WTC11 (cell line): ENCODE data around the gene METTL23.

Experiments
- FOXJ3 ChIP-seq: sonication (generic); formaldehyde crosslinking; IDR thresholded peaks from 2 replicates; pipeline ENCODE4 v1.9.0; 2021; ENCODE audit warnings: missing genetic modification reagents, mild to moderate bottlenecking, borderline replicate concordance
- NFE2L1 ChIP-seq: sonication (generic); formaldehyde crosslinking; IDR thresholded peaks from 2 replicates; pipeline ENCODE4 v1.8.1; 2023; ENCODE audit warnings: missing genetic modification reagents
- NFYB ChIP-seq: sonication (generic); formaldehyde crosslinking; conservative IDR thresholded peaks from 2 replicates; pipeline ENCODE4 v1.8.0; 2022; ENCODE audit warnings: low read depth, missing genetic modification reagents
- NR3C1 ChIP-seq: sonication (generic); formaldehyde crosslinking; conservative IDR thresholded peaks from 2 replicates; pipeline ENCODE4 v1.8.1; 2023; ENCODE audit warnings: low read depth, mild to moderate bottlenecking, missing genetic modification reagents
- TF ChIP-seq, protein P1 (sequence below): sonication (generic); formaldehyde crosslinking; IDR thresholded peaks from 2 replicates; pipeline ENCODE4 v1.8.0; 2022; ENCODE audit warnings: missing genetic modification reagents
- TF ChIP-seq, protein P2 (sequence below): fragments of 200-600 bp; IDR thresholded peaks from 2 replicates; pipeline ENCODE4 v1.8.0; 2022; ENCODE audit warnings: antibody characterized with exemption

DNA sequence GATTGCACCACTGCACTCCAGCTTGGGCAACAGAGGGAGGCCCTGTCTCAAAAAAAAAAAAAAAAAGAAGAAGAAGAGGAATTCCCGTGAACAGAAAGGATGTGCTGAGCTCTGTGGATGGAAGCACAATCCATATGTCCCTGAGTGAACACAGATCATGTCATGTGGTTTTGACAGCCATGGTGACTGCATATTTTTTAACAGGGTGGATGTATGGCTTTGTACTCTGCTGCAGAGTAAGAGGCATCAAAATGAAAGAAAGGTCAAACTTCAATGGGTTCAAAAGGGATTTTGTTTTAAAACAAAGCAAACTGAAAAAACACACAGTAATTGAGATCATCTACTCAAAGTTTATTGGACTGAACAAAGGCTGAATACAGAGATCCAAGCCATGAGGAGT is 47.4 kb upstream of the METTL23 start:
- TF ChIP-seq FOXJ3 (CRISPR knock-in tag) (no peak), NR3C1 (CRISPR knock-in tag) (no peak), NFE2L1 (CRISPR knock-in tag) (no peak), NFYB (CRISPR knock-in tag) (no peak)
- TF ChIP-seq, protein P1, sequence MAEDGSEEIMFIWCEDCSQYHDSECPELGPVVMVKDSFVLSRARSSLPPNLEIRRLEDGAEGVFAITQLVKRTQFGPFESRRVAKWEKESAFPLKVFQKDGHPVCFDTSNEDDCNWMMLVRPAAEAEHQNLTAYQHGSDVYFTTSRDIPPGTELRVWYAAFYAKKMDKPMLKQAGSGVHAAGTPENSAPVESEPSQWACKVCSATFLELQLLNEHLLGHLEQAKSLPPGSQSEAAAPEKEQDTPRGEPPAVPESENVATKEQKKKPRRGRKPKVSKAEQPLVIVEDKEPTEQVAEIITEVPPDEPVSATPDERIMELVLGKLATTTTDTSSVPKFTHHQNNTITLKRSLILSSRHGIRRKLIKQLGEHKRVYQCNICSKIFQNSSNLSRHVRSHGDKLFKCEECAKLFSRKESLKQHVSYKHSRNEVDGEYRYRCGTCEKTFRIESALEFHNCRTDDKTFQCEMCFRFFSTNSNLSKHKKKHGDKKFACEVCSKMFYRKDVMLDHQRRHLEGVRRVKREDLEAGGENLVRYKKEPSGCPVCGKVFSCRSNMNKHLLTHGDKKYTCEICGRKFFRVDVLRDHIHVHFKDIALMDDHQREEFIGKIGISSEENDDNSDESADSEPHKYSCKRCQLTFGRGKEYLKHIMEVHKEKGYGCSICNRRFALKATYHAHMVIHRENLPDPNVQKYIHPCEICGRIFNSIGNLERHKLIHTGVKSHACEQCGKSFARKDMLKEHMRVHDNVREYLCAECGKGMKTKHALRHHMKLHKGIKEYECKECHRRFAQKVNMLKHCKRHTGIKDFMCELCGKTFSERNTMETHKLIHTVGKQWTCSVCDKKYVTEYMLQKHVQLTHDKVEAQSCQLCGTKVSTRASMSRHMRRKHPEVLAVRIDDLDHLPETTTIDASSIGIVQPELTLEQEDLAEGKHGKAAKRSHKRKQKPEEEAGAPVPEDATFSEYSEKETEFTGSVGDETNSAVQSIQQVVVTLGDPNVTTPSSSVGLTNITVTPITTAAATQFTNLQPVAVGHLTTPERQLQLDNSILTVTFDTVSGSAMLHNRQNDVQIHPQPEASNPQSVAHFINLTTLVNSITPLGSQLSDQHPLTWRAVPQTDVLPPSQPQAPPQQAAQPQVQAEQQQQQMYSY: no peak
- TF ChIP-seq, protein P2, sequence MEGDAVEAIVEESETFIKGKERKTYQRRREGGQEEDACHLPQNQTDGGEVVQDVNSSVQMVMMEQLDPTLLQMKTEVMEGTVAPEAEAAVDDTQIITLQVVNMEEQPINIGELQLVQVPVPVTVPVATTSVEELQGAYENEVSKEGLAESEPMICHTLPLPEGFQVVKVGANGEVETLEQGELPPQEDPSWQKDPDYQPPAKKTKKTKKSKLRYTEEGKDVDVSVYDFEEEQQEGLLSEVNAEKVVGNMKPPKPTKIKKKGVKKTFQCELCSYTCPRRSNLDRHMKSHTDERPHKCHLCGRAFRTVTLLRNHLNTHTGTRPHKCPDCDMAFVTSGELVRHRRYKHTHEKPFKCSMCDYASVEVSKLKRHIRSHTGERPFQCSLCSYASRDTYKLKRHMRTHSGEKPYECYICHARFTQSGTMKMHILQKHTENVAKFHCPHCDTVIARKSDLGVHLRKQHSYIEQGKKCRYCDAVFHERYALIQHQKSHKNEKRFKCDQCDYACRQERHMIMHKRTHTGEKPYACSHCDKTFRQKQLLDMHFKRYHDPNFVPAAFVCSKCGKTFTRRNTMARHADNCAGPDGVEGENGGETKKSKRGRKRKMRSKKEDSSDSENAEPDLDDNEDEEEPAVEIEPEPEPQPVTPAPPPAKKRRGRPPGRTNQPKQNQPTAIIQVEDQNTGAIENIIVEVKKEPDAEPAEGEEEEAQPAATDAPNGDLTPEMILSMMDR: no peak
